Progenitor cell of endocrine pancreas (in vitro differentiated cells): ENCODE results near the gene MYLK. TPM values are rescaled to one million over a fixed set of nuclear protein-coding genes. Genes with fewer than 3 reads are reported as not detected.
"Not testable (repeated sequence)": the region's sequence is repeated elsewhere in the genome, so short reads cannot be mapped to it uniquely, and the experiment has no call there.

Source experiments
- DNase-seq: peaks from one replicate; pipeline ENCODE4 v3.0.0; 2021; ENCODE audit warnings: low spot score; ENCODE audit not compliant: unreplicated experiment
- H3K27ac Mint-ChIP-seq: 2 replicates; pipeline ENCODE4 v1.8.0; 2021; ENCODE audit warnings: mild to moderate bottlenecking, moderate library complexity, mixed read lengths
- H3K27me3 Mint-ChIP-seq: 2 replicates; pipeline ENCODE4 v1.8.0; 2021; ENCODE audit warnings: mixed read lengths
- H3K36me3 Mint-ChIP-seq: 2 replicates; pipeline ENCODE4 v1.8.0; 2022; ENCODE audit warnings: mixed read lengths; ENCODE audit not compliant: insufficient read depth
- H3K4me1 Mint-ChIP-seq: 2 replicates; pipeline ENCODE4 v1.8.0; 2021; ENCODE audit warnings: low read depth, mixed read lengths
- H3K4me3 Mint-ChIP-seq: 2 replicates; pipeline ENCODE4 v1.8.0; 2021; ENCODE audit warnings: low read depth, mild to moderate bottlenecking, moderate library complexity, mixed read lengths
- H3K9me3 Mint-ChIP-seq: 2 replicates; pipeline ENCODE4 v1.8.0; 2021; ENCODE audit warnings: low read depth, mixed read lengths
- CTCF ChIP-seq: fragments of 200-600 bp; sonication (generic); IDR thresholded peaks from one replicate; pipeline ENCODE4 v1.5.0; 2021; ENCODE audit warnings: antibody characterized with exemption, mild to moderate bottlenecking; ENCODE audit not compliant: unreplicated experiment
- total RNA-seq: library from RNA; stranded (reverse); gene quantifications from 2 replicates; pipeline ENCODE4 v1.2.1, GENCODE V29; 2021

Gene MYLK
- total RNA-seq, 1 donor from 2014 or later: 1.1 TPM

- no peak for DNase-seq
- no peak for TF ChIP-seq CTCF
- Mint-ChIP-seq H3K4me3 (no peak overlapping the region), H3K27me3 (peaks cover 17% of the 10 kb centered on the region), H3K9me3 (no peaks in the 10 kb centered on the region), H3K36me3 (no peaks in the 10 kb centered on the region), H3K27ac (no peak overlapping the region), H3K4me1 (no peaks in the 10 kb centered on the region)
These were observed 145.0 kb downstream of the MYLK start for GRCh38 chr3:123739106-123739505.

GRCh38 chr3:123738522-123738921 lies 145.6 kb downstream of the MYLK start:
- DNase-seq, H3K27ac Mint-ChIP-seq, H3K9me3 Mint-ChIP-seq, H3K4me1 Mint-ChIP-seq, H3K4me3 Mint-ChIP-seq, H3K36me3 Mint-ChIP-seq: not testable (repeated sequence)
- H3K27me3 Mint-ChIP-seq: peaks cover 17% of the 10 kb centered on the region

- Mint-ChIP-seq H3K9me3 (no peaks in the 10 kb centered on the region), H3K27ac (no peak overlapping the region), H3K36me3 (no peaks in the 10 kb centered on the region), H3K4me1 (no peaks in the 10 kb centered on the region), H3K4me3 (no peak overlapping the region), H3K27me3 (peaks cover 17% of the 10 kb centered on the region)
- no peak for DNase-seq
- TF ChIP-seq CTCF: no peak
These were observed 147.0 kb downstream of the MYLK start for GRCh38 chr3:123737168-123737567.

- Mint-ChIP-seq H3K4me3 (no peak overlapping the region), H3K27ac (no peak overlapping the region), H3K4me1 (no peaks in the 10 kb centered on the region), H3K27me3 (peaks cover 14% of the 10 kb centered on the region), H3K36me3 (no peaks in the 10 kb centered on the region), H3K9me3 (no peaks in the 10 kb centered on the region)
- no peak for DNase-seq
- no peak for TF ChIP-seq CTCF
These were observed 148.7 kb downstream of the MYLK start for GRCh38 chr3:123735456-123735855.

- Mint-ChIP-seq H3K4me1 (no peaks in the 10 kb centered on the region), H3K36me3 (no peaks in the 10 kb centered on the region), H3K4me3 (no peak overlapping the region), H3K9me3 (no peaks in the 10 kb centered on the region), H3K27me3 (peaks cover 14% of the 10 kb centered on the region), H3K27ac (no peak overlapping the region)
- TF ChIP-seq CTCF: no peak
- no peak for DNase-seq
These were observed 149.6 kb downstream of the MYLK start for GRCh38 chr3:123734527-123734902.

GRCh38 chr3:123733805-123734526 lies 150.2 kb downstream of the MYLK start:
- DNase-seq: no peak
- no peak overlapping the region for H3K4me3 Mint-ChIP-seq
- no peaks in the 10 kb centered on the region for H3K36me3 Mint-ChIP-seq

More at GRCh38 chr3:123733805-123734526, 150.2 kb downstream of the MYLK start:
- Mint-ChIP-seq H3K4me1 (no peaks in the 10 kb centered on the region), H3K9me3 (peaks cover 2% of the 10 kb centered on the region), H3K27me3 (peaks cover 14% of the 10 kb centered on the region), H3K27ac (no peak overlapping the region)
- TF ChIP-seq CTCF: no peak
